GM19193 (cell line): ENCODE data around the gene PLXDC2.

Source experiments
- POLR2A ChIP-seq: IDR thresholded peaks from 4 replicates; pipeline ENCODE4 v1.6.1; 2011; ENCODE audit not compliant: insufficient read depth, insufficient read length; ENCODE audit errors: extremely low read depth

Gene PLXDC2

GRCh38 chr10:19954601-19955000, 138.4 kb downstream of the PLXDC2 start:
- TF ChIP-seq POLR2A, result no peak

DNA sequence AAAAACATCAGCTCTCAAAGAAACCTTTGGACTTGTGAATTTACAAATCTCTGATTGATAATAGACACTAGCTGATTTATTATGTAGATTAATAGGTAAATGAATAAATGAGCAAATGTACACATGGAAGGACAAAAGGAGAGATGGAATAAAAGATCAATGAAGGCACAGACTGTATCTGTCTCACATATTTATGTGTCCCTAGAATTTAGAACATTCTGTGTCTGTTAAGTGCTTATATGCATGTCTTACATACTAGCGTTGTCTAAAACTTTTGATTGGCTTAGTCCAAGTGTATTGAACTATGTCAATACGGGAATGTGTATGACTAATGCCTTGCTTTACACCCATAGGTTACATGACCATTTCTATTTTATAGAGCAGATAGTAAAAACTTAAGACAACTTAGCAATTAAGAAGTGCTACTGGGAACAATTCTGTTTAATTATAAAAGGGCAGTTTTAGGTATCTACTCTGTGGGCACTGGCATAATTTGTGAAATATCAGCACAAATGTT, 140.3 kb downstream of the PLXDC2 start:
- no peak for TF ChIP-seq POLR2A

DNA sequence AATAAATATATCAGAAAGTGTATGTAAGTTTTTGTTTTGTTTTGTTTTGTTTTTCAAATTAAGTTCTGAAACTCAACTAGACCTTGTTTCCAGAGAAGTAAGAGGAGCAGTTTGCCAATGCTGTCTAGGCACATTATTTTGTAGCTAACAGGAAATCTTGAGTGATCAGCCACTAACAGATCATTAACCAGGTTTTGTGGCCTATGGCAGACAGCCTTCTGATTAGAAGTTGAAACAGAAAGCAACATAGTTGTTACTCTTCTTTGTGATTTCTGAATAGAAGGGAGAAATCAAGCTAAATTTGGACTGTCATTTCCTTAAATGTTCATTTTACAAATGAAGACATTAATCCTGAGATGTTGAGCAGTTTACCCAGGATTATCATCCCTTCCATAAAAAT, 142.6 kb downstream of the PLXDC2 start:
- no peak for TF ChIP-seq POLR2A

DNA sequence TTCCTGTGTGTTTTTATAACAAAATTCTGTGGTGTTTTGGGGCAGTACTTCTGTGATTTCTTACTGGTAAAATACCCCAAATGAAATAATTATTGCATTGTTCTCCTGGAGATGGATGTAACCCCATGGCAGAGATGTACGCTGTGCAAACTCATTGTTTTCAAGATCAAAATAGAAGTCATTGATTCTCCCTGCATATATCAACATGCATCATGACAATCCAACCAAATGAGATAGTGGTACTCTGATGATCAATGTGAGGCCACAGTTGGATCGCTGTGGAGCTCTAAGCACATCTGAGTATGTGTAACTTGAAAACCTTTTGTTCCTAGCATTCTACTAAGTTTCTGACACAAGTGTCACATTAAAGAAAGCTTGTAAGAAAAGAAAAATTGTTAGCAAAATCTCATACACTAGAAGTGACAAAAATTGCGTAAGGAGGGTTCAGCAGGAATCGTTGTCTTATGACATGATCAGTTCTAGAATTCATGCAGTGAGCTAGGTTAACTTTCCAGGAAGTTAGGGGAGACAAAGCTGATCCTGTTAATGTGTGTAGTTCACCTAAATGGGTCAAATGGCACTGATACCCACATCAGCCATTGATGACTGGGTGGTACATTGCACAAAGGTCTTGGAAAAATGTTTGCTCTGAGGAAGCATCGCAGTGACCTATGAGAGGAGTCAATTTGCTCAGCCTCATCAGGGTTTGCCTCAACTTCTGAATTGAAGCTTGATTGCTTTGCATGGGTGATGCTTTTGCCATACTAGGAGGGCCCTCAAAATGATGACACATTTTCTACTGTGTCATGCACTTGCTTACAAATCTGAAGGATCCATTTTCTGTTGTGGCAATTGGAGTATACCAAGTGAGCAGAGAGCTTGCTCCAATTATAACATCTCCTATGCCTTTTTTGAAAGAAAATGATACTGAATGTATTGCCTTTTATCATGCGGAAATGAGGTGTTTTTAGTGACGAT, 145.1 kb downstream of the PLXDC2 start:
- no peak for TF ChIP-seq POLR2A

DNA sequence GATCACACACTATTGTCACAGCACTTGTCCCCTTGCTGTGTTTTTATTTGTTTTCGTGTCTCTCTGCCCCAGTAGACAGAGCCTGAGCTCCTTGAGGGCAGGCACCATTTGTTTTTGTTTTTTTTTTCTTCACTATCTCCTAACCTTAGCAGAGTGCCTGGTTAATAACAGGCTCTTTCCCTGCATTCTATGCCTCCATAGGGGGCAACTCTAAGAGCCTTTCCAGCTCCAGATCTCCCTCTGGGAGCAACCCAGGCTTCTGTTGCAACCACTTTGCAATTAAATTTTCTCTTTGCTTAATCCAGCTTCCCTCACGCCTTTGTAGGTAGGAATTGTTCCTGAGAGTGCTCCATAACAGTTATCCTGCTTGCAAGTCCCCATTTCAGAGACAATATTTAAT, 148.4 kb downstream of the PLXDC2 start:
- no peak for TF ChIP-seq POLR2A

- TF ChIP-seq POLR2A, result no peak
Observed at GRCh38 chr10:19966751-19967150, 150.5 kb downstream of the PLXDC2 start.

DNA sequence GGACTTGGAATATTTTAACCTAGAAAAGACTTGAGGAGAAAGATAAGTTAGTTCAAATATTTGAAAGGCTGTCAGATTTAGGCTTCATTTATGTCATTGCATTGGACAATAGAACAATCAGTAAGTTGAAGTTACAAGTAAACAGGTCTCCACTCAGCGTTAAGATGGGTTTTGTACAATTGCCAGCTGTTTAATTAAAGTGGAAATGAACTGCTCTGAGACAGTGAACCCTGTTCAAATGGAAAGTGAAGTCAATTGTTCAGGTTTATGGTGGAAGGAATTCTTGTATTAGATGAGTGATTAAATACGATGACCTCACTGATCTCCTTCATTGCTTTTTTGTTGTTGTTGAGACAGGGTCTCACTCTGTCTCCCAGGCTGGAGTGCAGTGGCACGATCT, 151.7 kb downstream of the PLXDC2 start:
- no peak for TF ChIP-seq POLR2A

GRCh38 chr10:19968745-19969144, 152.5 kb downstream of the PLXDC2 start:
- TF ChIP-seq POLR2A, result no peak

GRCh38 chr10:19970256-19970655, 154.0 kb downstream of the PLXDC2 start:
- TF ChIP-seq POLR2A, result no peak

DNA sequence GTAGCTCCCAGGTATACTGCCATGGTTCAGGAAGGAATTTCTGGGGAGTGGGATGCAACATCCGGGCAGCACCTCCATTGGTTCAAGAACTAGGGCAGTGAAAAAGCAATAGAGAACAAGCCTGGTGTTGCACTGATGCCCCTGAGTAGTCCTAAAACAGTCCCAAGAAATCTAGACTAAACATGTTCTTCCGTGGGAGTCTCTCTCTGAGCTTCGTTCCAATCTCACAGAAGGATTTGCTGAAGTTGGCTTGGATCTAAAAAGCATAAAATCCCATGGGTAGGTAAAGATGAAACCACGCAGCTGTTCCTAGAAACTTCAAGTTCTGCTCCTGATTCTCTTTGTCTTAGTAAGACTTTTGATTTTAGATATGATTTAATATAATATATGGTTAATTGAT, 154.5 kb downstream of the PLXDC2 start:
- no peak for TF ChIP-seq POLR2A

GRCh38 chr10:19971343-19972052, 155.3 kb downstream of the PLXDC2 start:
- TF ChIP-seq POLR2A, result no peak

DNA sequence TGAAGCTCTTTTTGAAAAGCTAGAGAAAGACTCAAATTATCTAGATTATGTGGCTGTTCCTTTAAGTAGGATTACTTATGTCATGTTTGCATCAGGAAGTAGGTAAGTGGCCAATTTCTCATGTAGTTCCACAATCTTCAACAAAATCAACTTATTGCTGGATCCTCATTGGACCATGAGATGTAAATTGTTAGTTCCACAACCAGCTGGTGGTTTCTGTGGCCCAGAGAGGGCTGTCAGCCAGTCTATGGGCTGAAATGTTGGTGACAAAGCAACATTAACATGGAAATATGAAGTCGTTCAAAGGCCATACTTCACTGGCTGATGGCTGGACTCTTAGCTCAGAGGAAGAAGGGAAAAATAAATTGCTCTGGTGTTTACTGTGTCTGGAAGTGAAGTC, 157.9 kb downstream of the PLXDC2 start:
- TF ChIP-seq POLR2A, result no peak

GRCh38 chr10:19974554-19974953, 158.3 kb downstream of the PLXDC2 start:
- TF ChIP-seq POLR2A, result no peak

- TF ChIP-seq POLR2A, result no peak
Observed at GRCh38 chr10:19977097-19977521, 160.9 kb downstream of the PLXDC2 start.

GRCh38 chr10:19979628-19980027, 163.4 kb downstream of the PLXDC2 start:
- TF ChIP-seq POLR2A, result no peak
